GM12878 (cell line): ENCODE measurements around the gene ADM. TPM values are rescaled to one million over a fixed set of nuclear protein-coding genes. Genes with fewer than 3 reads are reported as not detected.

Experiments
- BHLHE40 ChIP-seq, 2 experiments: fragments of 450-650 bp in 1 of 2; IDR thresholded peaks; 2 replicates each; pipeline ENCODE4 v1.6.1; 2011 to 2017; ENCODE audit warnings: low read depth in 2 of 2, borderline replicate concordance in 1 of 2, improper control_type of control experiment in 1 of 2, low read length in 1 of 2, mild to moderate bottlenecking in 1 of 2
- CREM ChIP-seq: IDR thresholded peaks from 2 replicates; pipeline ENCODE4 v1.6.1; 2014; ENCODE audit warnings: antibody characterized with exemption, low read depth
- E2F8 ChIP-seq: fragments of 450-650 bp; IDR thresholded peaks from 2 replicates; pipeline ENCODE4 v1.6.1; 2018; ENCODE audit warnings: mild to moderate bottlenecking, low read depth, moderate library complexity; ENCODE audit not compliant: partially characterized antibody
- E4F1 ChIP-seq: fragments of 450-650 bp; IDR thresholded peaks from 2 replicates; pipeline ENCODE4 v1.6.1; 2018; ENCODE audit warnings: borderline replicate concordance, mild to moderate bottlenecking; ENCODE audit not compliant: partially characterized antibody
- ESRRA ChIP-seq: IDR thresholded peaks from 2 replicates; pipeline ENCODE4 v1.6.1; 2012; ENCODE audit warnings: mild to moderate bottlenecking, low read length, improper control_type of control experiment
- GABPA ChIP-seq: IDR thresholded peaks from 2 replicates; pipeline ENCODE4 v1.6.1; 2014; ENCODE audit warnings: antibody characterized with exemption, low read depth, mild to moderate bottlenecking, inconsistent platforms
- IRF4 ChIP-seq: IDR thresholded peaks from 2 replicates; pipeline ENCODE4 v1.6.1; 2011; ENCODE audit warnings: low read depth, low read length
- POLR2A ChIP-seq: IDR thresholded peaks from 2 replicates; pipeline ENCODE4 v1.6.1; 2011; ENCODE audit warnings: low read depth, mild to moderate bottlenecking, low read length
- POLR2AphosphoS2 ChIP-seq: IDR thresholded peaks from 2 replicates; pipeline ENCODE4 v1.6.1; 2011; ENCODE audit warnings: low read depth, mild to moderate bottlenecking, low read length, improper control_type of control experiment, moderate library complexity
- RAD51 ChIP-seq: fragments of 450-650 bp; IDR thresholded peaks from 2 replicates; pipeline ENCODE4 v1.6.1; 2016; ENCODE audit warnings: moderate library complexity, mild to moderate bottlenecking, inconsistent platforms
- SKIL ChIP-seq: fragments of 450-650 bp; IDR thresholded peaks from 2 replicates; pipeline ENCODE4 v1.6.1; 2017; ENCODE audit warnings: mild to moderate bottlenecking, low read depth, inconsistent platforms; ENCODE audit not compliant: poor library complexity, severe bottlenecking
- TCF7 ChIP-seq: IDR thresholded peaks from 2 replicates; pipeline ENCODE4 v1.6.1; 2014; ENCODE audit warnings: antibody characterized with exemption, borderline replicate concordance
- ZNF384 ChIP-seq: IDR thresholded peaks from 2 replicates; pipeline ENCODE4 v1.6.1; 2012; ENCODE audit warnings: low read depth, mild to moderate bottlenecking, low read length, improper control_type of control experiment, borderline replicate concordance
- ZZZ3 ChIP-seq: IDR thresholded peaks from 2 replicates; pipeline ENCODE4 v1.6.1; 2011; ENCODE audit warnings: low read depth; ENCODE audit not compliant: control insufficient read depth, insufficient read length
- polyA plus RNA-seq, 11 experiments: library from polyadenylated mRNA; depleted of rRNA in 4 of 11; unstranded in 6 of 11; stranded (reverse) in 5 of 11; fragments of >200 nt; fragmentation: Nextera tagmentation in 4 of 11; fragmentation: Illumina TruSeq in 1 of 11; extraction: Ambion mirVana in 4 of 11; extraction: Trizol in 1 of 11; gene quantifications; 1 replicate in 1 of 11; 2 replicates in 10 of 11; pipeline versions ENCODE4 v1.2.1 to v1.2.3, GENCODE V29; 2011 to 2016; ENCODE audit warnings: inconsistent platforms in 2 of 11, missing spikeins in 2 of 11, low read depth in 1 of 11
- total RNA-seq, 4 experiments: library from RNA; depleted of rRNA in 3 of 4; stranded (reverse); fragments of >200 nt in 3 of 4; fragmentation: Illumina TruSeq in 1 of 4; extraction: Trizol in 1 of 4; gene quantifications; 2 replicates each; pipeline versions ENCODE4 v1.2.1 to v1.2.3, GENCODE V29; 2013 to 2021
- TF ChIP-seq, protein P1 (sequence below): fragments of 450-650 bp; formaldehyde crosslinking; IDR thresholded peaks from 2 replicates; pipeline ENCODE4 v1.4.0; 2020; ENCODE audit warnings: mild to moderate bottlenecking, moderate library complexity

Gene ADM
- total and polyA plus RNA-seq, 10 of the 15 experiments (the other 5 are each of a cell fraction or from before 2014, with no cell fraction given), result 0.11 to 4.2 (median 0.21) TPM; not detected in 7

DNA sequence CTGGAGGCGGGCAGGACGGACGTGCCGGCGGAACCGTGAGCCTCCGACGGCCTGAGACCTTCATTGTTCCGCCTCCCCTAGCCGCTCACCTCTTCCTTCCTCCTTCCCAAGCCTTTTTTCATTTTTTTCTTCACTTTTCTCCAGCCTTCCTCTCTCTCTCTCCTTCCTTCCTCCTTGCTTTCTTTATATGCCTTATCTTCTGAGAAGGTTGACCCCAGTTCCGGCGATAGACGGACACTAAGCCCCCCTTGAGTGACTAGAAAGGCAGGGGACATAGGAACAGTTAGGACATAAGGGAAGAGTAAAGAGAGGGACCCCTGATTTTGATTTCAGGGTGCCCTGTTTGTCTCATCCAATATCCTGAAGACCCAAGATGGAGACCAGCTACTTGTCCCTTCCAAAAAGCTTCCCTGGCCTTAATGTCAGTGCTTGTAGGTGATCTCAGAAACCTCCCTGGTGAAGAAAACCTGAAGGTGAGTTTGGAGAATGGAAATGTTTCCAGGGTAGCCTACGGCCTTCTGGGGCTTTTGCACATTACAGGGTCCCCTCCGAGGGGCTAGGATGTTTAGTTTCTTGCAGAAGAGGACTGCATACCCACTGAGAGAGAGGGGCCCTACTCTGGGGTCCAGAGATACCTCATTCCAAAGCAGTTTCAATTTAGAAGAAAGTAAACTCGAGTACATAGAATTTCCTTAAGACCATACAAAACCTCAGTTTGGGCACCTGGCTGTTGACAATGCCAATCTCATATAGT is 3.5 kb downstream of the ADM start (continued):
- TF ChIP-seq TCF7 (no peak), POLR2AphosphoS2 (no peak), RAD51 (no peak), E4F1 (peak; percentile 2), SKIL (no peak), BHLHE40 (IDR thresholded peaks at IDR 0.05; ENCODE audit: borderline replicate concordance in 1 of 2, low read depth in 2 of 2, low read length in 1 of 2) (no peak), E2F8 (no peak), IRF4 (no peak), GABPA (0 out of 2 replicates have a peak, but pooled peaks have one; percentile 5), ZZZ3 (no peak), ZNF384 (no peak), CREM (no peak), ESRRA (no peak), POLR2A (peak; percentile 63; the same call in 1 of the 2 replicates)
- TF ChIP-seq, protein P1, sequence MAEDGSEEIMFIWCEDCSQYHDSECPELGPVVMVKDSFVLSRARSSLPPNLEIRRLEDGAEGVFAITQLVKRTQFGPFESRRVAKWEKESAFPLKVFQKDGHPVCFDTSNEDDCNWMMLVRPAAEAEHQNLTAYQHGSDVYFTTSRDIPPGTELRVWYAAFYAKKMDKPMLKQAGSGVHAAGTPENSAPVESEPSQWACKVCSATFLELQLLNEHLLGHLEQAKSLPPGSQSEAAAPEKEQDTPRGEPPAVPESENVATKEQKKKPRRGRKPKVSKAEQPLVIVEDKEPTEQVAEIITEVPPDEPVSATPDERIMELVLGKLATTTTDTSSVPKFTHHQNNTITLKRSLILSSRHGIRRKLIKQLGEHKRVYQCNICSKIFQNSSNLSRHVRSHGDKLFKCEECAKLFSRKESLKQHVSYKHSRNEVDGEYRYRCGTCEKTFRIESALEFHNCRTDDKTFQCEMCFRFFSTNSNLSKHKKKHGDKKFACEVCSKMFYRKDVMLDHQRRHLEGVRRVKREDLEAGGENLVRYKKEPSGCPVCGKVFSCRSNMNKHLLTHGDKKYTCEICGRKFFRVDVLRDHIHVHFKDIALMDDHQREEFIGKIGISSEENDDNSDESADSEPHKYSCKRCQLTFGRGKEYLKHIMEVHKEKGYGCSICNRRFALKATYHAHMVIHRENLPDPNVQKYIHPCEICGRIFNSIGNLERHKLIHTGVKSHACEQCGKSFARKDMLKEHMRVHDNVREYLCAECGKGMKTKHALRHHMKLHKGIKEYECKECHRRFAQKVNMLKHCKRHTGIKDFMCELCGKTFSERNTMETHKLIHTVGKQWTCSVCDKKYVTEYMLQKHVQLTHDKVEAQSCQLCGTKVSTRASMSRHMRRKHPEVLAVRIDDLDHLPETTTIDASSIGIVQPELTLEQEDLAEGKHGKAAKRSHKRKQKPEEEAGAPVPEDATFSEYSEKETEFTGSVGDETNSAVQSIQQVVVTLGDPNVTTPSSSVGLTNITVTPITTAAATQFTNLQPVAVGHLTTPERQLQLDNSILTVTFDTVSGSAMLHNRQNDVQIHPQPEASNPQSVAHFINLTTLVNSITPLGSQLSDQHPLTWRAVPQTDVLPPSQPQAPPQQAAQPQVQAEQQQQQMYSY (CRISPR knock-in tag), result no peak
